Breast epithelium (tissue), 3 donors: ENCODE results near the gene ZSCAN25.

Experiments used
- POLR2A ChIP-seq: fragments of 450-650 bp; IDR thresholded peaks from one replicate; pipeline ENCODE4 v1.6.1; 2016; ENCODE audit warnings: antibody characterized with exemption, mild to moderate bottlenecking, moderate library complexity
- TF ChIP-seq, protein P1 (sequence below), 3 donors: fragments of 450-650 bp; IDR thresholded peaks; one replicate each; pipeline ENCODE4 v1.5.1; 2016 to 2017; ENCODE audit warnings: antibody characterized with exemption in 3 of 3, mild to moderate bottlenecking in 3 of 3, moderate library complexity in 3 of 3

DNA sequence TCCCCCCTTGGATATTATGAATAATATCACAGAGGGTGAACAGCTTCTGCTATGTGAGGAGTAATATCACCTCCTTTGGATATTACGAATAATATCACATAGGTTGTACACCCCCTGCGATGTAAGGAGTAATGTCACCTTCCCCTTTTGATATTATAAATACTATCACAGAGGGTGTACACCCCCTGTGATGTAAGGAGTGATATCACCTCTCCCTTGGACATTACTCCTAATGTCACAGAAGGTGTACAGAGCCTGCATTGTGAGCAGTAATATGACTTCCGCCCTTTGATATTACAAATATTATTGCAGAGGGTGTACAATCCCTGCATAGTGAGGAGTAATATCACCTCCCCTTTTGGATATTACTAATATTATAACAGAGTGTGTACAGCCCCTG lies 27.9 kb upstream of the ZSCAN25 start:
- no peak for TF ChIP-seq POLR2A
- TF ChIP-seq, protein P1, sequence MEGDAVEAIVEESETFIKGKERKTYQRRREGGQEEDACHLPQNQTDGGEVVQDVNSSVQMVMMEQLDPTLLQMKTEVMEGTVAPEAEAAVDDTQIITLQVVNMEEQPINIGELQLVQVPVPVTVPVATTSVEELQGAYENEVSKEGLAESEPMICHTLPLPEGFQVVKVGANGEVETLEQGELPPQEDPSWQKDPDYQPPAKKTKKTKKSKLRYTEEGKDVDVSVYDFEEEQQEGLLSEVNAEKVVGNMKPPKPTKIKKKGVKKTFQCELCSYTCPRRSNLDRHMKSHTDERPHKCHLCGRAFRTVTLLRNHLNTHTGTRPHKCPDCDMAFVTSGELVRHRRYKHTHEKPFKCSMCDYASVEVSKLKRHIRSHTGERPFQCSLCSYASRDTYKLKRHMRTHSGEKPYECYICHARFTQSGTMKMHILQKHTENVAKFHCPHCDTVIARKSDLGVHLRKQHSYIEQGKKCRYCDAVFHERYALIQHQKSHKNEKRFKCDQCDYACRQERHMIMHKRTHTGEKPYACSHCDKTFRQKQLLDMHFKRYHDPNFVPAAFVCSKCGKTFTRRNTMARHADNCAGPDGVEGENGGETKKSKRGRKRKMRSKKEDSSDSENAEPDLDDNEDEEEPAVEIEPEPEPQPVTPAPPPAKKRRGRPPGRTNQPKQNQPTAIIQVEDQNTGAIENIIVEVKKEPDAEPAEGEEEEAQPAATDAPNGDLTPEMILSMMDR (IDR thresholded peaks at IDR 0.05): no peak
